22Rv1 (cell line): ENCODE measurements around the gene ACSS2.

ENCODE experiments used
- ZFX ChIP-seq: fragments of 450-650 bp; IDR thresholded peaks from 2 replicates; pipeline ENCODE4 v1.6.1; 2017; ENCODE audit warnings: antibody characterized with exemption, borderline replicate concordance
- TF ChIP-seq, protein P1 (sequence below): fragments of 450-650 bp; IDR thresholded peaks from 2 replicates; pipeline ENCODE4 v1.5.1; 2017; ENCODE audit warnings: mild to moderate bottlenecking

DNA sequence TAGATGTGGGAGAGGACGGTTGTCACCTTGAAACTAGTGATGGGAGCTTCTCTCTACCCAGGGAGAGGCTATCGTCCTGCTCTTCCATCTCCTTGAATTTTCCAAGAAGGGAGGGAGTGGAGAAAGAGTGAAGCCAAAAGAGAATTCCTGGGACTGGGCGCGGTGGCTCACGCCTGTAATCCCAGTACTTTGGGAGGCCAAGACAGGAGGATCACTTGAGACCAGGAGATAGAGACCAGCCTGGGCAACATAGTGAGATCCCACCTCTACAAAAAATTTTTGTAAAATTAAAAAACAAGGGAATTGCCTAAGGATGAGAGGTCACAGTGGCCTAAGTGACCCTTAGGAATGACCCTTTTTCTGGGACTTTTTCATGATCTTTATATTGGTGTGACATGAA lies 88.1 kb downstream of the ACSS2 start:
- TF ChIP-seq, protein P1, sequence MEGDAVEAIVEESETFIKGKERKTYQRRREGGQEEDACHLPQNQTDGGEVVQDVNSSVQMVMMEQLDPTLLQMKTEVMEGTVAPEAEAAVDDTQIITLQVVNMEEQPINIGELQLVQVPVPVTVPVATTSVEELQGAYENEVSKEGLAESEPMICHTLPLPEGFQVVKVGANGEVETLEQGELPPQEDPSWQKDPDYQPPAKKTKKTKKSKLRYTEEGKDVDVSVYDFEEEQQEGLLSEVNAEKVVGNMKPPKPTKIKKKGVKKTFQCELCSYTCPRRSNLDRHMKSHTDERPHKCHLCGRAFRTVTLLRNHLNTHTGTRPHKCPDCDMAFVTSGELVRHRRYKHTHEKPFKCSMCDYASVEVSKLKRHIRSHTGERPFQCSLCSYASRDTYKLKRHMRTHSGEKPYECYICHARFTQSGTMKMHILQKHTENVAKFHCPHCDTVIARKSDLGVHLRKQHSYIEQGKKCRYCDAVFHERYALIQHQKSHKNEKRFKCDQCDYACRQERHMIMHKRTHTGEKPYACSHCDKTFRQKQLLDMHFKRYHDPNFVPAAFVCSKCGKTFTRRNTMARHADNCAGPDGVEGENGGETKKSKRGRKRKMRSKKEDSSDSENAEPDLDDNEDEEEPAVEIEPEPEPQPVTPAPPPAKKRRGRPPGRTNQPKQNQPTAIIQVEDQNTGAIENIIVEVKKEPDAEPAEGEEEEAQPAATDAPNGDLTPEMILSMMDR: no peak
- TF ChIP-seq ZFX: no peak
